Parathyroid adenoma (tissue), 2 donors: ENCODE data around the gene COMMD6.
A peak's percentile ranks its signal among the peaks of the same experiment; 100 is the strongest.

Source experiments
- H2AFZ ChIP-seq: fragments of 300-600 bp; sonication (generic); one replicate; pipeline ENCODE4 v1.7.0; 2017; ENCODE audit warnings: antibody characterized with exemption, mild to moderate bottlenecking
- H3K27ac ChIP-seq: fragments of 300-600 bp; sonication (generic); one replicate; pipeline ENCODE4 v1.7.0; 2017
- H3K27me3 ChIP-seq: fragments of 300-600 bp; sonication (generic); one replicate; pipeline ENCODE4 v1.7.0; 2017; ENCODE audit warnings: low read length; ENCODE audit not compliant: control insufficient read depth, insufficient read depth
- H3K36me3 ChIP-seq: fragments of 300-600 bp; sonication (generic); one replicate; pipeline ENCODE4 v1.7.0; 2017; ENCODE audit warnings: low read length; ENCODE audit not compliant: control insufficient read depth, insufficient read depth
- H3K4me1 ChIP-seq: fragments of 300-600 bp; sonication (generic); one replicate; pipeline ENCODE4 v1.7.0; 2017; ENCODE audit warnings: control low read depth
- H3K4me2 ChIP-seq: fragments of 300-600 bp; sonication (generic); one replicate; pipeline ENCODE4 v1.7.0; 2017; ENCODE audit warnings: low read length
- H3K4me3 ChIP-seq: fragments of 300-600 bp; sonication (generic); one replicate; pipeline ENCODE4 v1.7.0; 2017; ENCODE audit warnings: low read depth, low read length
- H3K79me2 ChIP-seq: fragments of 300-600 bp; sonication (generic); one replicate; pipeline ENCODE4 v1.7.0; 2017; ENCODE audit warnings: control low read depth
- H3K9ac ChIP-seq: fragments of 300-600 bp; sonication (generic); one replicate; pipeline ENCODE4 v1.7.0; 2017; ENCODE audit warnings: mild to moderate bottlenecking
- H3K9me3 ChIP-seq: fragments of 300-600 bp; sonication (generic); one replicate; pipeline ENCODE4 v1.7.0; 2017; ENCODE audit warnings: low read length; ENCODE audit not compliant: control insufficient read depth
- CTCF ChIP-seq: fragments of 300-600 bp; sonication (generic); IDR thresholded peaks from one replicate; pipeline ENCODE4 v1.7.0; 2017; ENCODE audit warnings: antibody characterized with exemption, mild to moderate bottlenecking
- donor health status: primary hyperparathyroidism.

Gene COMMD6

GRCh38 chr13:75555836-75556235, 18.2 kb upstream of the COMMD6 start:
- TF ChIP-seq CTCF, result no peak
- Histone ChIP-seq H3K27ac (no peak overlapping the region), H3K4me1 (no peaks in the 10 kb centered on the region), H2AFZ (no peak overlapping the region), H3K79me2 (no peaks in the 10 kb centered on the region), H3K4me3 (no peak overlapping the region), H3K27me3 (no peaks in the 10 kb centered on the region), H3K9me3 (no peaks in the 10 kb centered on the region), H3K9ac (no peak overlapping the region), H3K36me3 (no peaks in the 10 kb centered on the region), H3K4me2 (no peak overlapping the region)

- Histone ChIP-seq H2AFZ (no peak overlapping the region), H3K4me3 (no peak overlapping the region), H3K9ac (no peak overlapping the region), H3K27ac (no peak overlapping the region), H3K79me2 (peaks cover 4% of the 10 kb centered on the region), H3K4me2 (no peak overlapping the region), H3K9me3 (no peaks in the 10 kb centered on the region), H3K27me3 (no peaks in the 10 kb centered on the region), H3K4me1 (no peaks in the 10 kb centered on the region), H3K36me3 (no peaks in the 10 kb centered on the region)
- TF ChIP-seq CTCF, result no peak
These were observed 17.3 kb upstream of the COMMD6 start for GRCh38 chr13:75554981-75555380.

- H3K27ac ChIP-seq, result no peak overlapping the region
- H3K9me3 ChIP-seq, result no peaks in the 10 kb centered on the region
- H3K79me2 ChIP-seq, result peaks cover 4% of the 10 kb centered on the region
- H3K36me3 ChIP-seq, result no peaks in the 10 kb centered on the region
- no peak overlapping the region for H3K4me2 ChIP-seq
- H2AFZ ChIP-seq, result no peak overlapping the region
- no peaks in the 10 kb centered on the region for H3K4me1 ChIP-seq
- no peak overlapping the region for H3K9ac ChIP-seq
- H3K27me3 ChIP-seq, result no peaks in the 10 kb centered on the region
- no peak for TF ChIP-seq CTCF
- no peak overlapping the region for H3K4me3 ChIP-seq
These were observed 16.8 kb upstream of the COMMD6 start for GRCh38 chr13:75554464-75554863.

GRCh38 chr13:75550159-75550567, 12.5 kb upstream of the COMMD6 start:
- Histone ChIP-seq H3K4me1 (no peaks in the 10 kb centered on the region), H3K9me3 (no peaks in the 10 kb centered on the region), H3K27me3 (no peaks in the 10 kb centered on the region), H2AFZ (peak overlapping the region; percentile 95), H3K4me3 (peak overlapping the region; percentile 85), H3K9ac (peak overlapping the region; percentile 37), H3K79me2 (peaks cover 4% of the 10 kb centered on the region), H3K36me3 (no peaks in the 10 kb centered on the region), H3K4me2 (peak overlapping the region; percentile 79), H3K27ac (peak overlapping the region; percentile 76)
- TF ChIP-seq CTCF, result no peak
